ENCODE data around the gene KCND3. TPM values are rescaled to one million over a fixed set of nuclear protein-coding genes. Genes with fewer than 3 reads are reported as not detected.
A peak's percentile ranks its signal among the peaks of the same experiment; 100 is the strongest.

The KCND3 gene
- total RNA-seq, 4 donors from 2014 or later: 6.9 to 11.7 (median 9.5) TPM

DNA sequence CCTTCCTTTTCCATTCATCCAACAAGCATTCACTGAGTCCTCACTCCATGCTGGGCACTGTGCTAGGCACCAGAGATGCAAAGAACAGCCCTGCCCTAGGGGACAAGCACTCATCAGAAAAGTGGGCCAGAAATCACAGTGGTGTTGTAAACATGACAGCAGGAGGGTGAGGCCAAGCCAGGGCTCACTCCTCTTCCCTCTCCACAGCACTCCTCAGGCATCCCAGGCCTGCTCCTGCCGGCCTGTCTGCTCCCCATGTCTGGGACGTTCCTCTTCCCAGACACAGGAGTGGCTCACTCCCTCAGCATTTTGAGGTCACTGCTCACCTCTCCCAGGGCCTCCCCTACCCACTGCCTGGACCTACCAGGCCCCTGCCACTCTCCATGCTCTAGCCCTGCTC, 61.8 kb downstream of the KCND3 start:
- ATAC-seq (ENCODE audit: low FRiP score): no peak
- no peak for DNase-seq (ENCODE audit: low spot score)
- TF ChIP-seq, protein P1, sequence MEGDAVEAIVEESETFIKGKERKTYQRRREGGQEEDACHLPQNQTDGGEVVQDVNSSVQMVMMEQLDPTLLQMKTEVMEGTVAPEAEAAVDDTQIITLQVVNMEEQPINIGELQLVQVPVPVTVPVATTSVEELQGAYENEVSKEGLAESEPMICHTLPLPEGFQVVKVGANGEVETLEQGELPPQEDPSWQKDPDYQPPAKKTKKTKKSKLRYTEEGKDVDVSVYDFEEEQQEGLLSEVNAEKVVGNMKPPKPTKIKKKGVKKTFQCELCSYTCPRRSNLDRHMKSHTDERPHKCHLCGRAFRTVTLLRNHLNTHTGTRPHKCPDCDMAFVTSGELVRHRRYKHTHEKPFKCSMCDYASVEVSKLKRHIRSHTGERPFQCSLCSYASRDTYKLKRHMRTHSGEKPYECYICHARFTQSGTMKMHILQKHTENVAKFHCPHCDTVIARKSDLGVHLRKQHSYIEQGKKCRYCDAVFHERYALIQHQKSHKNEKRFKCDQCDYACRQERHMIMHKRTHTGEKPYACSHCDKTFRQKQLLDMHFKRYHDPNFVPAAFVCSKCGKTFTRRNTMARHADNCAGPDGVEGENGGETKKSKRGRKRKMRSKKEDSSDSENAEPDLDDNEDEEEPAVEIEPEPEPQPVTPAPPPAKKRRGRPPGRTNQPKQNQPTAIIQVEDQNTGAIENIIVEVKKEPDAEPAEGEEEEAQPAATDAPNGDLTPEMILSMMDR (IDR thresholded peaks at IDR 0.05): no peak

DNA sequence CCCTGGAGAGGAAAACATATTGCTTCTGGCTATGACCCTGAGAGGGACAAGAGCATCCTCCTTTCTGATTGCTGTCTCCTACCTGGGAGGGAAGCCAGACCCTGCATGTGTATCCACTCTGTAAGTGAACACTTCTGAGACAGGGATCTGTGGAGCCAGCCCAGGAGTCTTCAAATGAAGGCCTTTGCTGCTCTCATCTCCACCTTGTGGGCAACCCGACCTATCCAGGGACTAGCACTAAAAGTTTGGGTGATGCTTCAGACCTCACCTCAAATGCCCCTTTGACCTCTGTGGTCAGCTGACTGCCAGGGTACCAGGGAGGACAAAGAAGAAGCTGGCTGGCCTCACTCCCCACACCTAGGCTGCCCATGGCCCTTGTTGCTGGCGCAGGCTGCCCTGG, 64.7 kb downstream of the KCND3 start:
- DNase-seq (ENCODE audit: low spot score) (no peak), ATAC-seq (ENCODE audit: low FRiP score) (no peak)
- TF ChIP-seq, protein P1 (IDR thresholded peaks at IDR 0.05): no peak

- no peak for DNase-seq (ENCODE audit: low spot score)
- TF ChIP-seq, protein P1 (IDR thresholded peaks at IDR 0.05): no peak
- no peak for ATAC-seq (ENCODE audit: low FRiP score)
Measured at GRCh38 chr1:111923766-111924165, 65.7 kb downstream of the KCND3 start.

GRCh38 chr1:111921948-111922347, 67.5 kb downstream of the KCND3 start:
- DNase-seq (ENCODE audit: low spot score): no peak
- TF ChIP-seq, protein P1 (IDR thresholded peaks at IDR 0.05): no peak
- ATAC-seq (ENCODE audit: low FRiP score): no peak

DNA sequence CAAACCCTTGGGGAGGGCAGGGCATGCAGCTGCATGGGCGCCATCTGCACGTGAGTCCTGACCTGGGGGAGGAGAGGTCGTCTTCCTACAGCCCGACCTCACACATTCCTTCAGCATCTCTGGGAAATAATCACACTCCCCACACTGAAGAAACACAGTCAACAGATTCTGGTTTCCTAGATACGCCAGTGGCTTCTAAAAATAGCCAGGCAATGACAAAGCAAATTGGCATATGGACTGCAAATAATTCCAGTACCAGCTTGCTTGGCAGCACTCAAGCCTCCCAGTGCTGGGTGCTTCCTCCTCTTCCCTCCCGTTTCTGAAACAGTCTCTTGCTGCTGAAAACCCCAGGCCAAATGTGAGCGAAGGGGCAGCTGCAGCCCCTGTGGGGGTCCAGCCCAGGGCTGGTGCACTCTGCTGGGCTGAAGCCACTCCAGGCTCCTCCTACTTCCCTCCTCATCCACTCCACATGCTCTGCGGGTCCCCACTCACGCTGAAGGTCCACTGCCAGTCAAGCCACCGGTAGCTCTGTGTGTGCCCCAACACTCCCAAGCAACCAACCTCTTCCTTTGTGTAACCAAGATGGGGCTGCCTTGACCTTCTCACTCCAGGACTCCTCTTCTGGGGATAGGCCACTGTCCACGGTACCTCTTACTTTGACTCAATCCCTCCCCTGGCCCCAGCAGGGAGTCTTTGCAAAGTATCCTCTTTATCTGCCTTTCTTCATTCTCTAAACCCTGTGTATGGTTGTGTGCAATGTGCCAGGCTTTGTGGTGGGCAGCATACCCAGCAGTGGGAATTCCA, 69.0 kb downstream of the KCND3 start:
- TF ChIP-seq, protein P1 (IDR thresholded peaks at IDR 0.05): no peak
- DNase-seq (ENCODE audit: low spot score) (no peak), ATAC-seq (ENCODE audit: low FRiP score) (peak; percentile 47)

GRCh38 chr1:111911776-111912515, 77.5 kb downstream of the KCND3 start:
- no peak for DNase-seq (ENCODE audit: low spot score)
- no peak for ATAC-seq (ENCODE audit: low FRiP score)
- TF ChIP-seq, protein P1 (IDR thresholded peaks at IDR 0.05): no peak

Measured in omental fat pad (tissue), 4 donors.